ENCODE data around the gene NT5E.

Gene NT5E

GRCh38 chr6:85421972-85422371 lies 27.9 kb upstream of the NT5E start:
- DNase-seq (ENCODE audit: low read depth in 1 of 2, low spot score in 1 of 2): no peak

DNA sequence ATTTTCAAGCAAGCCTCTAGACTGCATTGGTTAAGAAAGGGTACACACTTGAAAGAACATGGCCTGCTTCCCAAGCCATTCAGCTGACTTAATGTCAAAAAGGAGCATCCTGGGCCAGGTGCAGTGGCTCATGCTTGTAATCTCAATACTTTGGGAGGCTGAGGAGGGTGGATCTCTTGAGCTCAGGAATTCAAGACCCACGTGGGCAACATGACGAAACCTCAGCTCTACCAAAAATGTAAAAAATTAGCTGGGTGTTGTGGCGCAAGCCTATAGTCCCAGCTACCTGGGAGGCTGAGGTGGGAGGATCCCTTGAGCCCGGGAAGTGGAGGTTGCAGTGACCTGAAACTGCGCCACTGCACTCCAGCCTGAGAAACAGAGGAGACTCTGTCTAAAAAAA lies 26.9 kb upstream of the NT5E start:
- DNase-seq (ENCODE audit: low read depth in 1 of 2, low spot score in 1 of 2): no peak

DNA sequence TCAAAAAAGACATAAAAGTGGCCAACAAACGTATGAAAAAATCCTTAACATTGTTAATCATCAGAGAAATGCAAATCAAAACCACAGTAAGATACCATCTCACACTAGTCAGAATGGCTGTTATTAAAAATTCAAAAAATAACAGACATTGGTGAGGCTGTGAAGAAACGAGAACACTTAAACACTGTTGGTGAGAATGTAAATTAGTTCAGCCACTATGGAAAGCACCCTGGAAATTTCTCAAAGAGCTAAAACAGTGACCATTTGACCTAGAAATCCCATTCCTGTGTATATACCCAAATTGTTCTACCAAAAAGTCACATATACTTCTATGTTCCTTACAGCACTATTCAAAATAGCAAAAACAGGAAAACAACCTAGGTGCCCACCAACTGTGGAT lies 24.9 kb upstream of the NT5E start:
- DNase-seq (ENCODE audit: low read depth in 1 of 2, low spot score in 1 of 2): no peak

- DNase-seq (ENCODE audit: low read depth in 1 of 2, low spot score in 1 of 2): no peak
Measured at GRCh38 chr6:85425997-85426396, 23.9 kb upstream of the NT5E start.

GRCh38 chr6:85428486-85428885 lies 21.4 kb upstream of the NT5E start:
- DNase-seq (ENCODE audit: low read depth in 1 of 2, low spot score in 1 of 2): no peak

- DNase-seq (ENCODE audit: low read depth in 1 of 2, low spot score in 1 of 2): no peak
Measured at GRCh38 chr6:85429346-85429745, 20.5 kb upstream of the NT5E start.

GRCh38 chr6:85431271-85431670 lies 18.6 kb upstream of the NT5E start:
- DNase-seq (ENCODE audit: low read depth in 1 of 2, low spot score in 1 of 2): no peak

- no peak for DNase-seq (ENCODE audit: low read depth in 1 of 2, low spot score in 1 of 2)
Measured at GRCh38 chr6:85432554-85432953, 17.3 kb upstream of the NT5E start.

- no peak for DNase-seq (ENCODE audit: low read depth in 1 of 2, low spot score in 1 of 2)
Measured at GRCh38 chr6:85435851-85436250, 14.0 kb upstream of the NT5E start.

DNA sequence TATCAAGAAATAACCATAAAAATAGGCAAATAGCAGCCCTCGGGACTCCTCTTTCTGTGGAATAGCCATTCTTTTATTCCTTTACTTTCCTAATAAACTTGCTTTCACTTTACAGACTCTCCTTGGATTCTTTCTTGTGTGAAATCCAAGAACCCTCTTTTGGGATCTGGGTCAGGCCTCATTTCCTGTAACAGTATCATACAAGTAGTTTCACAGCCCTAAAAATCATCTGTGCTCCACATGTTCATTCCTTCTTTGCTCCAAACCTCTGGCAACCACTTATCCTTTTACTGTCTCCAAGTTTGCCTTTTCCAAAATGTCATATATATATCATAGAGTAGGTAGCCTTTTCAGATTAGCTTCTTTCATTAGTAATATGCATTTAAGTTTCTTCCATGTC lies 13.5 kb upstream of the NT5E start:
- DNase-seq (ENCODE audit: low read depth in 1 of 2, low spot score in 1 of 2): no peak

GRCh38 chr6:85436939-85437495 lies 12.9 kb upstream of the NT5E start:
- DNase-seq (ENCODE audit: low read depth in 1 of 2, low spot score in 1 of 2): no peak

DNA sequence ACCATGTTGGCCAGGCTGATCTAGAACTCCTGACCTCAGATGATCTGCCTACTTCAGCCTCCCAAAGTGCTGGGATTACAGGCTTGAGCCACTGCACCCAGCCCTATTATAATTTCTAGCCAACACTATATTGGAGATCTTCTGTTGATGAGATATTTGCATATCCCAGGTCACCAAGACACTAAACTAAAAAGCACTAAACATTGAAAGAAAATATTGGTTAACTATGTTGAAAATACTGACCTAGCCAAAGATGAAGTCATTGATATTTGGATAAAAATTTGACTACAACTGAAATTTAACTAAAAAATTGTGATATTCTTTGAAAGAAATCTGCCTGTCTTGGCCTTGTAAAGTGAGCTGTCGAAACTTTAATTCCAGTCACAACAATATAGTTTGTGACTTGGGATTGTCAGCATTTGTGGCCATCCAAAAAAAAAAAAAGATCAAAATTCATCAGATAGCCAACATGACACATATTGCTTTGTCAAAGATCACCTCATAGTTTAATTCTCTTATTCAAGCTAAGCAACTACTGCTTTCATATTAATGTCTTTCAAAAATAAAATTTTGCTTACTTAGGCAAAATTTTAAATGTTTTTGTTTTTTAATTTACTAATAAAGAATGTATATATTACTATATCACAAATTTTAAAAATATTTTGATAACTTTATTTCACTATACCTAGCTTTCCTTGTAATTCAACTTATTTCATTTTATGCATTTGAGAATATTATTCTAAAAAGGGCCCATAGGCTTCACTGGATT lies 6.3 kb upstream of the NT5E start:
- no peak for DNase-seq (ENCODE audit: low read depth in 1 of 2, low spot score in 1 of 2)

- DNase-seq (ENCODE audit: low read depth in 1 of 2, low spot score in 1 of 2): peak in 1 of 2 donors; percentile 9
Measured at GRCh38 chr6:85449388-85449817, 480 bp upstream of the NT5E start.

GRCh38 chr6:85451565-85452306 lies 1.9 kb downstream of the NT5E start:
- DNase-seq (ENCODE audit: low read depth in 1 of 2, low spot score in 1 of 2): no peak

- no peak for DNase-seq (ENCODE audit: low read depth in 1 of 2, low spot score in 1 of 2)
Measured at GRCh38 chr6:85452441-85452881, 2.6 kb downstream of the NT5E start.

DNA sequence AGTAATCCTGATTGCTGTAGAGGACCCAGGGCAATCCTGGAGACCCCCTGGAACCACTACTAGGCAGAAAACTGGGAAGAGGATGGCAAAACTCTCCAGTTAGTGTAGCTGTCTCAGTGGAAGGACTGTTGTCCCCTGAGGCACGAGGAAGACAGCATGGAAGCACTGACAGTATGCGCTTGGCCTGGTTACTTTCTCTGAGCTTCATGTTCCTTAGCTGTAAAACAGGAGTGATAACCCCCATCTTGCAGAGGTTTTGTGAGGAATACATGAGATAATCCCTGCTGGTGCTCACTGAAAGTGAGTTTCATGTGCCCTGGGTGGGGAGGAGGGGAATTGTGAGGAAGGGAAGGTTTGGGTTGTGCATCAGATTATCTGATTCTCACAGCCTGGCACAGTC lies 3.2 kb downstream of the NT5E start:
- no peak for DNase-seq (ENCODE audit: low read depth in 1 of 2, low spot score in 1 of 2)

- no peak for DNase-seq (ENCODE audit: low read depth in 1 of 2, low spot score in 1 of 2)
Measured at GRCh38 chr6:85453490-85453889, 3.6 kb downstream of the NT5E start.

DNA sequence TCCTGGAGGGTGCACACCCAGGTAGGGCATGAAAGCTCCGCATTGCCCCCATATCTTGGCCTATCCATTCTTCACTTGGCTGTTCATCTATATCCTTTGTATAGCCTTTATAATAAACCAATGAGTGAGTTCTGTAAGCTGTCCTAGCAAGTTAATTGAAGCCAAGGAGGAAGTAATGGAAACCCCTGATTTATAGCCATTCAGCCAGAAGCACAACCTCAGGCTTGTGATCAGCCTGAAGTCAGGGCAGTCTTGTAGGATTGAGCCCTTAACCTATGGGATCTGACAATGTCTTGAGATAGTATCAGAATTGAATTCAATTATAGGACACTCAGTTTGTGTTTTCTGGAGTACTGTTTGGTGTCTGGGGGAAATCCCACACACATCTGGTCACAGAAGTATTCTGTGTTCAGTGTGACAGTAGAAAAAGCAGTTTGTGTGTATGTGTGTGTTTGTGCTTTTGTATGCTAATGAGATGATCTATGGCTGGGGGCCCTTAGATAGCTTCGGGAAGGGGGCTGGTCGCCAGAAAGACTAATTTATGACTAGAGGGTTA lies 5.7 kb downstream of the NT5E start:
- DNase-seq (ENCODE audit: low read depth in 1 of 2, low spot score in 1 of 2): no peak

GRCh38 chr6:85456782-85457181 lies 6.9 kb downstream of the NT5E start:
- DNase-seq (ENCODE audit: low read depth in 1 of 2, low spot score in 1 of 2): no peak

DNA sequence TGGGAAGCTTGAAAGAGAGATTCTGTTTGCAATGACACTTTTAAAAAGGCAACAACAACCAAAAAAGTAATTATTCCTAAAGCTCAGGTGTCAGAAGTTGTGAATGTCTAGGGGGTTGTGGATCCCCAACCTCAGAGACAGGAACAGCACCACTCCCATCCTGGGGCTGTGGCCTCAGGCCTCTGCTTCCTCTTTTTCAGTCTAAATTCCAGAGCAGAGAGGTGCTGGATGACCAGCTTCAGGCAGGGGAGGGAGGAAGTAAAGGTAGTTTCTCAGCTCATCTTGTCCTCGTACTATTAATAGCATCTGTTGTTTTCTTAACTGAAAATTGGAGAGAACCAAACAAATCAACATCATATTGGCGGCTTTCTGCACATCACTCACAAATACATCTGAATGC lies 8.3 kb downstream of the NT5E start:
- DNase-seq (ENCODE audit: low read depth in 1 of 2, low spot score in 1 of 2): no peak

- DNase-seq (ENCODE audit: low read depth in 1 of 2, low spot score in 1 of 2): no peak
Measured at GRCh38 chr6:85458782-85459181, 8.9 kb downstream of the NT5E start.
